Measurements from ENCODE around the gene SMYD3.

- TF ChIP-seq CTCF (IDR thresholded peaks at IDR 0.05) (no peak), POLR2A (IDR thresholded peaks at IDR 0.05) (no peak)
These were observed 669.4 kb downstream of the SMYD3 start for GRCh38 chr1:245837718-245838117.

Measured in adrenal gland (tissue), 5 donors.